HG02610 (cell line): ENCODE measurements around the gene DHRS13.
A peak's percentile ranks its signal among the peaks of the same experiment; 100 is the strongest.
"Not testable (repeated sequence)": the region's sequence is repeated elsewhere in the genome, so short reads cannot be mapped to it uniquely, and the experiment has no call there.

Experiments used
- ATAC-seq: cut with Tn5 transposase; IDR thresholded peaks from one replicate; pipeline ENCODE4 v1.9.1; 2021; ENCODE audit warnings: mild to moderate bottlenecking, moderate library complexity; ENCODE audit not compliant: unreplicated experiment

Gene DHRS13

GRCh38 chr17:28883967-28884702 lies 18.7 kb downstream of the DHRS13 start:
- no peak for ATAC-seq

DNA sequence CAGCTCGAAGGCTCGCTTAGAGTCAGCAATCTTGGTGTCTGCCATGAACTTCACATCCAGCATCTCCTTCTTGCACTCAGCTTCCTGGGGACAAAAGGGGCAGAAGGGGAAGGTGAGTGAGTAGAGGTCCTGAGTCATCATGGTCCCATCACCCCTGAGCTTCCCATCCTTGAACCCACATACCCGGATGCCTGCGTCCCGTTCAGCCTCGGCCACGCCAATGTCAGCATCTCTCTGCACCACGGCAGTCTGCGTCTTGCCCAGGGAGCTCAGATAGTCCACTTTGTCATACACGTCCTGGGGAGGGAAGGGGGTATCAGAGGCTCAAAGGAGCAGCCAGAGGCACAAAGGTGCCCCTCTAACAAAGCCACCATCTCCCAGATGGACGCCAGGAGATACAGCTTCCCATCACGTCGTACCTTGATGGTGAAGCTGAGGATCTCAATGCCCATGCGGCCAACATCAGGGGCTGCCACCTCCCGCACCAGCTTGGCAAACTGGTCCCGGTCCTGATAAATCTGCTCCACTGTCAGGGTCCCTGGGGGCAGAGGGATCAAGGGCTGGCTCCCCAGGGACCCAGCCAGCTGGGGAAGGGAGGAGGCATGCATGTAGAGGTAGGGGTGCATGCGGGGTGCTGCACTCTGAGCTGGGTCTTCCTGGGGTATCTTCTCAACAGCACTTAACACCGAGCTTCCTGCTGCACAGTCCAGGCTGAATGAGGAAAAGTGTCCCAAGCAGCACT lies 20.6 kb downstream of the DHRS13 start:
- ATAC-seq, result no peak

DNA sequence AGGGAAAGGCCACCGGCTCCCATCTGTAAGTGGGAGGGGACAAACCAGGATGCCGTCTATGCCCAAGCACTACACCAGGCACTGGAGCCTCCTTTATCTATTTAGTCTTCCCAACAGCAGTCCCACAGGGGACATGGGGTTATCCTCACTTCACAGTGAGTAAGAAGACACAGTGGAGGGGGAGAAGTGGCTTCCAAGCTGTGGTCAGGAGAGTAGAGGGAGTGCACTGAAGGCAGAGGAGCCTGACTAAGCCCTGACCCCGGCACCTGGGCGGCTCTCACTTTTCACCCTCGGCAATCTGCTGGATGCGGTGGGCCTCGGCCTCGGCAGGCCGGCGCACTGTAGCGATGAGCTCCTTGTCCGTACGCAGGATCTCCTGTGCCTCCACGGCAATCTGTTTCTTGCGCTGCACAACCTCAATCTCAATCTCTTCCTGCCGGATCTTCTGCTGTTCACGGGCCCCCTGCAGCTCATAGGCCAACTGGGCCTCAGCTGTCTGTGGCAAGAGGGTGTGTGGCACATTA lies 21.3 kb downstream of the DHRS13 start:
- no peak for ATAC-seq

- no peak for ATAC-seq
Measured at GRCh38 chr17:28880572-28880945, 22.3 kb downstream of the DHRS13 start.

DNA sequence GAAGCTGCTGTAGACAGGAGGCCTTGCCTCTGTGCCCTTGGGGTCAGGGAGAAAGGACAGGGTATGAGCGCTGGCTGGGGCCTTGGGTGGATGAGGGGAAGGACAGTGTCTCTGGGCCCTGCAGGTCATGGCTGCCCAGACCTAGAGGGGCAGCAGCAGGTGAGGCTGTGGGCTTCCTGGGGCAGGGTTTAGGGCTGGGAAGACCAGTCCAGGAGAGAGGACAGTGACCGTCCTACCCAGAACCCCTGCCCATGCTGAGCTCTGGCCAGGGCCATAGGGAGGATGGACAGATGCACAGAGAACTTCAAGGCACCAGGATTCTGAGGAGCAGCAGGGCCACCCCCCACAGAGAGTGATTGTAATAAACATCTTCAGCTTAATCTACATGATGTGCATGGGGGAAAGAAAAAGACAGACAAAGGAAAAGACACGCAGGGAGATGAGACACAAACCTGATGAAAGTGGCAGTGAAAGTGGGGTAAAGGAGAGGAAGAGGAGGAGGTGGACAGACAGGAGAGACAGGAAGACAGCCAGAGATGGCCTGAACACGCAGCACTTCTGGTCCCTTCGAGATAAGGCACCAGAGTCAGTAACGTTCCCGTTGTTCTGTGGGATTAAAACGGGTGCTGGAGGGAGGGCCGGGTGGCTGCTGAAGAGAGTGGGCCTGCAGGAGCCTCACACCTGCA lies 22.9 kb downstream of the DHRS13 start:
- ATAC-seq, result no peak

DNA sequence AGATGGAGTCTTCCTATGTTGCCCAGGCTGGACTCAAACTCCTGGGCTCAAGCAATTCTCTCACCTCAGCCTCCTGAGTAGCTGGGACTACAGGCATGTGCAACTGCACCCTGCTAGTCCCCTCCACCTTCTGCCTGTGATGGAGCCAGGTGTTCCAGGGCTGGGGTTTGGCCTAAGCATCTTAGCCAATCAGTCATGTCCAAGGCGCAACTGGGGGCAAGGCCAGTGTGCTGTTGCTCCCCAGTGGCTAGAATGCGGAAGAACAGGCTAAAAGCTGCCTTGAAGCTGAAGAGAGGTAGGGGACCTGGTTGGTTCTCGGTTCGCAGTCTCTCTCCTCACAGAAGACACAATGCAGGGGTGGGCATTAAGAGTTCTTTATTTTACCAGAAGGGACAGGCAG lies 23.9 kb downstream of the DHRS13 start:
- ATAC-seq, result no peak

DNA sequence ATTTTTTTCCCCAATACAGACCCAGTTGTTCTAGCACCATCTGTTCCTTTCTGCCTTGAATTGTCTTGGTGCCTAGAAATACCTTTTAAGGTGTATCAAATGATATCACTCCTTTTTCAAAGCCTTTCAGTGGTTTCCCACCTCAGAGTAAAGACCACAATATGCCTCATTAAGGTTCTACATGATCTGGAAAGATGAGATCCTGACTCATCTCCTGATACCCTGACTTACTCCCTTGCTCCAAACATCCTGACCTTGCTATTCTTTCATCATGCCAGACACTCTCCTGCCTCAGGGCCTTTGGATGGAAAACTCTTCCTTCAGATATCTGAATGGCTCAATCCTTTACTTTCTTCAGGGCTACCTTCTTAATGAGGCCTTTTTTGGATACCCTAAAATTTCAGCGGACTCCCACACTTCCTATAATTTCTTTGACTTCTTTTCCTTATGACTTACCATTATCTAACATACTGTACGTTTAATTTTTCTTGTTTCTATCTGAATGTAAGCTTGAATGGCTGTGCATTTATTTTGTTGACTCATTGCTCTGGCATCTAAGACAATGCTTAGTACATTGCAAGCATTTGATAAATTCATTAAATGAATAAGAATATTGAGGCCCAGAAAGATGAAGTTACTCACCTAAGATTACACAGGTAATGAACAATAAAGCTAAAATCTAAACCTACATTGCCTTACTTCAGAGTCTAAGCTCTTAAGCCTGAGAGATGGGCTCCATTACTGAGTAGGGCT lies 24.5 kb downstream of the DHRS13 start:
- ATAC-seq, result no peak

GRCh38 chr17:28877150-28877711 lies 25.6 kb downstream of the DHRS13 start:
- ATAC-seq, result not testable (repeated sequence)

- no peak for ATAC-seq
Measured at GRCh38 chr17:28875848-28876550, 26.9 kb downstream of the DHRS13 start.

- ATAC-seq, result no peak
Measured at GRCh38 chr17:28874750-28875149, 28.1 kb downstream of the DHRS13 start.

DNA sequence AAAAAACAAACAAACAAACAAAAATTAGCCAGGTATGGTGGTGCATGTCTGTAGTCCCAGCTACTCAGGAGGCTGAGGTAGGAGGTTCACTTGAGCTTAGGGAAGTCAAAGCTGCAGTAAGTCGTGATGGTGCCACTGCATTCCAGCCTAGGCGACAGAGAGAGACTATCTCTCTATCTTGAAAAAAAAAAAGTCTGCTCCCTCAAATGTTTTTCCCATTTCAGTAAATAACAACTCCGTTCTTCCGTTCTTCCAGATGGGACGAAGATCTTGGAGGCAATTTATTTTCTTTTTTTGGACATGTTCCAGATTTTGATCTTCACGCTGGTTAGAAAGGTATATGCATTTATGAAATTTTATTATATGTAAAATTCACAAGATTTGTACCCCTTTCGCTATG lies 29.0 kb downstream of the DHRS13 start:
- ATAC-seq, result no peak

DNA sequence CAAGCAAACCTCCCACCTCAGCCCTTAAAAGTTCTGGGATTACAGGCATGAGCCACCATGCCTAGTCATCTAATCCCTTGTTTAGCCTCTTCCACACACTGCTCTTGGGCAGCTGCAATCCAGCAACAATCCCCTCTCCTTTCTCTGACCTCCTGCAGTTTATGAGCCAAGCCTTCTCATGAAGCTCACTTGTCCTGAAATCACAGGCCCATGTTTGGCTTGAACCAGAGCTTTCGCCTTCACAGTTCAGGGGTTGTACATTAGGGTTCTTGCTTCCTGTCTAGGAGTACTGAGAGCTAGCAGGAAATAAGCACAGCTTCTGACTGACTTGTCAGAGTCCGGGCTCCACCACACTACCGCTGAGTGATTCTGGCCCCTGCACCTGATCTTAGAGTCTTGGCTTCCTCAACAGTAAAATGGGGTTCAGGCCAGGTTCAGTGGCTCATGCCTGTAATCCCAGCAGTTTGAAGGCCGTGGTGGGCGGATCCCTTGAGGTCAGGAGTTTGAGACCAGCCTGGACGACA lies 31.8 kb downstream of the DHRS13 start:
- ATAC-seq, result peak; percentile 96

GRCh38 chr17:28867276-28867675 lies 35.6 kb downstream of the DHRS13 start:
- no peak for ATAC-seq

DNA sequence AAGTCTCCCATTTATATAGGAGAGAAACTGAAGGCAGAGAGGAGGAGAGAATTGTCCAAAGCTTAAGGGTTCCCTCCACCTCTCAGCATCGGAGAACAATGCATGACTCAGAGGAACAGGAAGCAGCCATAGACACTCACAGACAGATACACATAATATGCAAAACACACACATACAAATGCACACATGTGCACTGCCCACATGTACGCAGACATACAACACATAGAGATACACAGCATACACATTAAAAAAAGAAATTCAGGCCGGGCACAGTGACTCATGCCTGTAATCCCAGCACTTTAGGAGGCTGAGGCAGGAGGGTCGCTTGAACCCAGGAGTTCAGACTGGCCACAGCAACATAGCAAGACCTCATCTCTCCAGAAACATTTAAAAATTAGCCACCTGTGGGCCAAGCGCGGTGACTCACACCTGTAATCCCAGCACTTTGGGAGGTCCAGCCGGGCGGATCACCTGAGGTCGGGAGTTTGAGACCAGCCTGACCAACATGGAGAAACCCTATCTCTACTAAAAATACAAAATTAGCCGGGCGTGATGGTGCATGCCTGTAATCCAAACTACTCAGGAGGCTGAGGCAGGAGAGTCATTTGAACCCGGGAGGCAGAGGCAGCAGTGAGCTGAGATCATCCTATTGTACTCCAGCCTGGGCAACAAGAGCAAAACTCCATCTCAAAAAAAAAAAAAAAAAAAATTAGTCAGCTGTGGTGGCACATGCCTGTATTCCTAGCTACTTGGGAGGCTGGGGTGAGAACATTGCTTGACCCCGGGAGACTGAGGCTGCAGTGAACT lies 36.7 kb downstream of the DHRS13 start:
- ATAC-seq, result peak; percentile 79

DNA sequence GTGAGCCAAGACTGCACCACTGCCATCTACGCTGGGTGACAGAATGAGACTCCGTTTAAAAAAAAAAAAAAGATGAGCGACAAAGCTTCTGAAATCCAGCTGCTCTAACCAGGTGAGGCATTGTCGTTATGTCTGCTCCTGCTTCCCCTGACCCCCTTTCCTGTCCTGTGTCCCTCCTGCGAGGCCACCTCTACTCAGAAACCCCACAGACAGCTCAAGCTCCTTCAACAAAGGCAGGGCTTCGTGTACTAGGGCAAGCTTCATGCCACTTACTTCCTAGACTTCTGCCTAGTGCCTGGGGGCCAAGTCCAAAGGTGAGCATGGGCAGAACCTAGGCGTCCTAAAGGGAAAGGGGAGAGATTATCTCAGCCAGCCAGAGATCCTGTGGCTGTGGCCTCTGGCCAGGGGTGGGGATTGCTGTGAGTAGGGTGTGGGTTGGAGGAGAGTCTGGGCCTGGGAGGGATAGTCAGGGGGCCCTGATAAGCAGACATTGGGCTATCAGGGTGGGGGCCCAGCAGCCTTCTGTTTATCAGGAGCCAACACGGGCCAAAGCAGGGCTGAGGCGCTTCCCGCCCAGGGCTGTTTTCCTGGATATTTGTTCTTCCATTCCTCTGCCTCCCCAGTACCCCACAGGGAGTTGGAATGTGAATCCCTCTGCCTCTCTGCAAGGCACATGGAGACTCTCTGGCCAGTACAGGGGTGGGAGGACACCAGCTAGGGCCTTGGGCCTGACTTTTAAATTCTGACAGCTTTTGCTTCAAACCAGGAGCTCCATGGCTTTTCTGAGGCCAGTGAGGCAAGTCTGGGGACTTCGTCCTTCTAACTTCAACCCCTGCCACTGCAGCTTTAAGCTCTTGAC lies 37.7 kb downstream of the DHRS13 start:
- ATAC-seq, result peak; percentile 7

DNA sequence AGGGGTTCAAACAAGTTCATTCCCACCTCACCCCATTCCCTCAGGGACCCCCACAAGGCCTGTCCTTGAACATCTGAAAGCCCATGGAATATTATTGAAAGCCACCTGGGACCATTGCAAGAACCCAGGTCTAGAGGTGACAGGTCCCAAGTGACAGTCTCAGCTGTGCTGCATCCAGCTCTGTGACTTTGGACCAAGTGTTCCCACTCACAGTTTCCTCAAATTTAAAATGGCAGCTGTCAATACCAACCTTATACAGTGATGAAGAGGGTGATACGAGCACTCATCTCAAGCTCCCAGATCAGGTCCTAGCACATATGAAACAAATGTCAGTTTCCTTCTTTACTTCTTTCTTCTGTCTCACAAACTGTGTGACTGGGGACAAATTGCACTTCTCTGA lies 38.9 kb downstream of the DHRS13 start:
- no peak for ATAC-seq

- ATAC-seq, result no peak
Measured at GRCh38 chr17:28862561-28862960, 40.3 kb downstream of the DHRS13 start.
